GM23338 (cell line): ENCODE results near the gene WDR19. TPM values are rescaled to one million over a fixed set of nuclear protein-coding genes. Genes with fewer than 3 reads are reported as not detected.
"Not testable (repeated sequence)": the region's sequence is repeated elsewhere in the genome, so short reads cannot be mapped to it uniquely, and the experiment has no call there.

Experiments
- ATAC-seq: fragments of 200-7000 bp; cut with Tn5 transposase; 3 replicates; pipeline ENCODE4 v1.9.1; 2020
- DNase-seq: peaks from one replicate; pipeline ENCODE4 v3.0.0-alpha.2; 2015; ENCODE audit warnings: low spot score
- H2AFZ ChIP-seq: fragments of 200-600 bp; sonication (generic); 2 replicates; pipeline ENCODE4 v1.8.0; 2016; ENCODE audit warnings: antibody characterized with exemption, mild to moderate bottlenecking, moderate library complexity
- H3F3A ChIP-seq: fragments of 200-600 bp; sonication (generic); replicated peaks from 2 replicates; pipeline ENCODE4 v1.8.0; 2017; ENCODE audit warnings: antibody characterized with exemption, mixed run types, low read depth
- H3K27ac ChIP-seq: fragments of 200-600 bp; sonication (generic); 2 replicates; pipeline ENCODE4 v1.6.1; 2016; ENCODE audit warnings: low read depth
- H3K27me3 ChIP-seq: fragments of 200-600 bp; sonication (generic); 2 replicates; pipeline ENCODE4 v1.8.0; 2016; ENCODE audit warnings: mild to moderate bottlenecking, mixed run types, moderate library complexity; ENCODE audit not compliant: insufficient read depth
- H3K36me3 ChIP-seq: fragments of 200-600 bp; sonication (generic); 2 replicates; pipeline ENCODE4 v1.8.0; 2016; ENCODE audit warnings: mild to moderate bottlenecking; ENCODE audit not compliant: insufficient read depth
- H3K4me1 ChIP-seq: fragments of 200-600 bp; sonication (generic); 2 replicates; pipeline ENCODE4 v1.8.0; 2016; ENCODE audit warnings: mild to moderate bottlenecking, moderate library complexity; ENCODE audit not compliant: insufficient read depth
- H3K4me2 ChIP-seq: fragments of 200-600 bp; sonication (generic); 2 replicates; pipeline ENCODE4 v1.7.1; 2017; ENCODE audit warnings: mixed run types
- H3K4me3 ChIP-seq: fragments of 200-600 bp; sonication (generic); 2 replicates; pipeline ENCODE4 v1.6.1; 2016; ENCODE audit warnings: mixed run types
- H3K79me2 ChIP-seq: fragments of 200-600 bp; sonication (generic); replicated peaks from 2 replicates; pipeline ENCODE4 v1.8.0; 2017; ENCODE audit warnings: mild to moderate bottlenecking; ENCODE audit not compliant: insufficient read depth
- H3K9me2 ChIP-seq: fragments of 200-600 bp; sonication (generic); 2 replicates; pipeline ENCODE4 v1.8.0; 2017; ENCODE audit not compliant: insufficient read depth
- H4K20me1 ChIP-seq: fragments of 200-600 bp; sonication (generic); replicated peaks from 2 replicates; pipeline ENCODE4 v1.8.0; 2017; ENCODE audit warnings: mild to moderate bottlenecking; ENCODE audit not compliant: insufficient read depth
- H3K27ac Mint-ChIP-seq: 2 replicates; pipeline ENCODE4 v1.8.0; 2020; ENCODE audit warnings: inconsistent platforms, mild to moderate bottlenecking, moderate library complexity, mixed read lengths
- H3K27me3 Mint-ChIP-seq: 3 replicates; pipeline ENCODE4 v1.8.0; 2022; ENCODE audit warnings: low read depth, mild to moderate bottlenecking, moderate library complexity, mixed read lengths, inconsistent platforms; ENCODE audit not compliant: insufficient read depth, poor library complexity
- H3K36me3 Mint-ChIP-seq: 3 replicates; pipeline ENCODE4 v1.8.0; 2021; ENCODE audit warnings: low read depth, mild to moderate bottlenecking, inconsistent platforms, moderate library complexity, mixed read lengths
- H3K4me1 Mint-ChIP-seq: 3 replicates; pipeline ENCODE4 v1.8.0; 2020; ENCODE audit warnings: mild to moderate bottlenecking, inconsistent platforms, mixed read lengths
- H3K4me3 Mint-ChIP-seq: 3 replicates; pipeline ENCODE4 v1.8.0; 2021; ENCODE audit warnings: moderate library complexity, mild to moderate bottlenecking, inconsistent platforms, mixed read lengths
- H3K9me3 Mint-ChIP-seq: 3 replicates; pipeline ENCODE4 v1.8.0; 2020; ENCODE audit warnings: moderate library complexity, mild to moderate bottlenecking, inconsistent platforms, mixed read lengths
- CREB1 ChIP-seq: fragments of 250-450 bp; sonication (Bioruptor Pico); IDR thresholded peaks from 2 replicates; pipeline ENCODE4 v1.5.0; 2020; ENCODE audit warnings: low read depth, mild to moderate bottlenecking, moderate library complexity
- EZH2 ChIP-seq: fragments of 200-600 bp; sonication (generic); IDR thresholded peaks from one replicate; pipeline ENCODE4 v1.8.0; 2017; ENCODE audit warnings: antibody characterized with exemption, mild to moderate bottlenecking, low read depth; ENCODE audit not compliant: unreplicated experiment
- JUNB ChIP-seq: IDR thresholded peaks from one replicate; pipeline ENCODE4 v1.6.1; 2016; ENCODE audit warnings: antibody characterized with exemption; ENCODE audit not compliant: unreplicated experiment
- NANOG ChIP-seq: IDR thresholded peaks from 2 replicates; pipeline ENCODE4 v1.6.1; 2016; ENCODE audit warnings: antibody characterized with exemption, borderline replicate concordance
- POLR2AphosphoS5 ChIP-seq: IDR thresholded peaks from 2 replicates; pipeline ENCODE4 v1.6.1; 2016; ENCODE audit warnings: antibody characterized with exemption, low read depth
- STAT1 ChIP-seq: IDR thresholded peaks from one replicate; pipeline ENCODE4 v1.6.1; 2016; ENCODE audit warnings: antibody characterized with exemption; ENCODE audit not compliant: unreplicated experiment
- ZNF114 ChIP-seq: fragments of 250-450 bp; sonication (Bioruptor Pico); IDR thresholded peaks from 2 replicates; pipeline ENCODE4 v1.5.0; 2020; ENCODE audit warnings: mild to moderate bottlenecking, moderate library complexity
- ZNF331 ChIP-seq: fragments of 250-450 bp; sonication (Bioruptor Pico); IDR thresholded peaks from 2 replicates; pipeline ENCODE4 v1.5.0; 2020; ENCODE audit warnings: low read depth, mild to moderate bottlenecking, moderate library complexity
- polyA plus RNA-seq: library from polyadenylated mRNA; unstranded; fragments of >200 nt; fragmentation: Nextera tagmentation; extraction: Ambion mirVana; gene quantifications from 2 replicates; pipeline ENCODE4 v1.2.1, GENCODE V29; 2016
- total RNA-seq: library from RNA; depleted of rRNA; stranded (reverse); fragments of >200 nt; shearing (Covaris generic); gene quantifications from 2 replicates; pipeline ENCODE4 v1.2.3, GENCODE V29; 2014
- TF ChIP-seq, protein P1 (sequence below), 2 experiments: fragments of 200-600 bp in 1 of 2; sonication (generic) in 1 of 2; conservative IDR thresholded peaks; 2 replicates each; pipeline versions ENCODE4 v1.5.1 to v1.6.1; 2016 to 2017; ENCODE audit warnings: antibody characterized with exemption in 2 of 2, low read depth in 2 of 2, mild to moderate bottlenecking in 2 of 2, moderate library complexity in 1 of 2
- TF ChIP-seq, protein P2 (sequence below): fragments of 250-450 bp; sonication (Bioruptor Pico); IDR thresholded peaks from 2 replicates; pipeline ENCODE4 v1.5.0; 2020; ENCODE audit warnings: mild to moderate bottlenecking, moderate library complexity

WDR19 gene
- total and polyA plus RNA-seq, 2 experiments from 2014 or later = 17.2 to 23.7 TPM

DNA sequence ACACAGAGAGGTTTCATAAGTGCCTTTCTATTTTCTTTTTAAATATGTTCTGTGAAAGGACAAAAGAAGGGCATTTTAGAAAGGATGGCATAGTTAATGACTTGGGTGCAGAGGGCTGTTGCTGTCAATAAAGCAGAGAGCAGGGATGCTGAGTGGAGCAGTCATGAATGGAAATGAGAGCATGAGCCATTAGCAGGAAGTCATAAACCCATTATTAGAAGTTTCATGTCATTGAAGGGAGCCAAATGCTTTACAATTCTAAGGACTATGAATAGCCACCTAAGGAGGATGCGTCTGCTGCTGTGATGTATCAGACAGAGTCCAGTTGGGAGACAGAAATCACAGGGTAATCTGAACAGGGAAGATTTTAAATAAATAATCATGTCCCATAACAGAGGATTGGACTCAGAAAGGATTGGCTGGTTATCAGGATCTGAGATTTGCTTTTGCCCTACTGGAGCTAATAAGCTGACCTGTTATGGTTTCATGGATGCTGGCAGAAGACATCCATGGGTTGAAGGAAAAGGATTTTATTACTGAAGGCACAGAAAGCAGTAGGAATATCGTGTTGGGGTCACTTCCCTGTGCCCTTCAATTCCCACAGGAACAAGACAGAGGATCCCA, 47.5 kb upstream of the WDR19 start (continued):
- TF ChIP-seq, protein P1, sequence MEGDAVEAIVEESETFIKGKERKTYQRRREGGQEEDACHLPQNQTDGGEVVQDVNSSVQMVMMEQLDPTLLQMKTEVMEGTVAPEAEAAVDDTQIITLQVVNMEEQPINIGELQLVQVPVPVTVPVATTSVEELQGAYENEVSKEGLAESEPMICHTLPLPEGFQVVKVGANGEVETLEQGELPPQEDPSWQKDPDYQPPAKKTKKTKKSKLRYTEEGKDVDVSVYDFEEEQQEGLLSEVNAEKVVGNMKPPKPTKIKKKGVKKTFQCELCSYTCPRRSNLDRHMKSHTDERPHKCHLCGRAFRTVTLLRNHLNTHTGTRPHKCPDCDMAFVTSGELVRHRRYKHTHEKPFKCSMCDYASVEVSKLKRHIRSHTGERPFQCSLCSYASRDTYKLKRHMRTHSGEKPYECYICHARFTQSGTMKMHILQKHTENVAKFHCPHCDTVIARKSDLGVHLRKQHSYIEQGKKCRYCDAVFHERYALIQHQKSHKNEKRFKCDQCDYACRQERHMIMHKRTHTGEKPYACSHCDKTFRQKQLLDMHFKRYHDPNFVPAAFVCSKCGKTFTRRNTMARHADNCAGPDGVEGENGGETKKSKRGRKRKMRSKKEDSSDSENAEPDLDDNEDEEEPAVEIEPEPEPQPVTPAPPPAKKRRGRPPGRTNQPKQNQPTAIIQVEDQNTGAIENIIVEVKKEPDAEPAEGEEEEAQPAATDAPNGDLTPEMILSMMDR (conservative IDR thresholded peaks at IDR 0.05; ENCODE audit: low read depth in 2 of 2) = no peak
- TF ChIP-seq EZH2 = no peak
- no peak for TF ChIP-seq JUNB
- TF ChIP-seq ZNF114 = no peak
- no peak for TF ChIP-seq ZNF331 (CRISPR knock-in tag)

DNA sequence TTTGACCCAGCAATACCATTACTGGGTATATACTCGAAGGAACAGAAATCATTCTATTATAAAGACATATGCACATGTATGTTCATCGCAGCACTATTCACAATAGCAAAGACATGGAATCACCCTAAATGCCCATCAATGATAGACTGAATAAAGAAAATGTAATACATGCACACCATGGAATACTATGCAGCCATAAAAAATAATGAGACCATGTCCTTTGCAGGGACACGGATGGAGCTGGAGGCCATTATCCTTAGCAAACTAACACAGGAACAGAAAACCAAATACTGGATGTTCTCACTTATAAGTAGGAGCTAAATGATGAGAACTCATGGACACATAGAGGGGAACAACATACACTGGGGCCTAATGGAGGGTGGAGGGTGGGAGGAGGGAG, 44.1 kb upstream of the WDR19 start:
- DNase-seq, H3K27me3 ChIP-seq, H2AFZ ChIP-seq, H3K4me1 Mint-ChIP-seq, ATAC-seq, H3K79me2 ChIP-seq, H3K27ac ChIP-seq, H3K4me2 ChIP-seq, H3K27ac Mint-ChIP-seq, H3K9me2 ChIP-seq, H3K4me3 Mint-ChIP-seq, H3K27me3 Mint-ChIP-seq, H3K36me3 ChIP-seq, H3K4me3 ChIP-seq, H3F3A ChIP-seq, H3K9me3 Mint-ChIP-seq, H4K20me1 ChIP-seq, H3K36me3 Mint-ChIP-seq, H3K4me1 ChIP-seq: not testable (repeated sequence)

DNA sequence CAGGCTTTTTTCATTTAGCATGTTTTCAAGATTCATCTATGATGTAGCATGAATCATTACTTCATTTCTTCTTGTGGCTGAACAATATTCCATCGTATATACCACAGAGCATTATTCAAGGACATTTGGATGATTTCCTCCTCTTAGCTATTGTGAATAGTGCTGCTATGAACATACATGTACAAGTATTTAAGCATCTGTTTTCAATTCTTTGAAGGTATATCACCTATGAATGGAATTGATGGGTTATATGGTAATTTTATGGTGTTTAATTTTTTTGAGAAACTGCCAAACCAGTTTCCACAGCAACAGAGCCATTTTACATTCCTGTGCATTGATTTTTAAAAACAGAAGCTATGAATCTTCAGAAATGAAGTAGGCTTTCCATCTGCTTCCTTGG, 36.1 kb upstream of the WDR19 start:
- H3K4me3 Mint-ChIP-seq = no peak overlapping the region
- H3F3A ChIP-seq = no peaks in the 10 kb centered on the region
- no peaks in the 10 kb centered on the region for H3K4me1 ChIP-seq
- no peak overlapping the region for H3K4me2 ChIP-seq
- ATAC-seq = no peak
- H3K4me3 ChIP-seq = no peak overlapping the region
- no peaks in the 10 kb centered on the region for H3K4me1 Mint-ChIP-seq
- H3K9me3 Mint-ChIP-seq = no peaks in the 10 kb centered on the region
- H3K36me3 ChIP-seq = no peaks in the 10 kb centered on the region
- no peak overlapping the region for H3K27ac ChIP-seq
- DNase-seq = no peak
- H3K9me2 ChIP-seq = no peaks in the 10 kb centered on the region
- H3K36me3 Mint-ChIP-seq = no peaks in the 10 kb centered on the region
- H2AFZ ChIP-seq = no peak overlapping the region
- H4K20me1 ChIP-seq = no peaks in the 10 kb centered on the region
- no peaks in the 10 kb centered on the region for H3K27me3 ChIP-seq
- H3K27me3 Mint-ChIP-seq = peaks cover 1% of the 10 kb centered on the region
- H3K27ac Mint-ChIP-seq = no peak overlapping the region
- no peaks in the 10 kb centered on the region for H3K79me2 ChIP-seq
- no peak for TF ChIP-seq NANOG
- TF ChIP-seq, protein P2, sequence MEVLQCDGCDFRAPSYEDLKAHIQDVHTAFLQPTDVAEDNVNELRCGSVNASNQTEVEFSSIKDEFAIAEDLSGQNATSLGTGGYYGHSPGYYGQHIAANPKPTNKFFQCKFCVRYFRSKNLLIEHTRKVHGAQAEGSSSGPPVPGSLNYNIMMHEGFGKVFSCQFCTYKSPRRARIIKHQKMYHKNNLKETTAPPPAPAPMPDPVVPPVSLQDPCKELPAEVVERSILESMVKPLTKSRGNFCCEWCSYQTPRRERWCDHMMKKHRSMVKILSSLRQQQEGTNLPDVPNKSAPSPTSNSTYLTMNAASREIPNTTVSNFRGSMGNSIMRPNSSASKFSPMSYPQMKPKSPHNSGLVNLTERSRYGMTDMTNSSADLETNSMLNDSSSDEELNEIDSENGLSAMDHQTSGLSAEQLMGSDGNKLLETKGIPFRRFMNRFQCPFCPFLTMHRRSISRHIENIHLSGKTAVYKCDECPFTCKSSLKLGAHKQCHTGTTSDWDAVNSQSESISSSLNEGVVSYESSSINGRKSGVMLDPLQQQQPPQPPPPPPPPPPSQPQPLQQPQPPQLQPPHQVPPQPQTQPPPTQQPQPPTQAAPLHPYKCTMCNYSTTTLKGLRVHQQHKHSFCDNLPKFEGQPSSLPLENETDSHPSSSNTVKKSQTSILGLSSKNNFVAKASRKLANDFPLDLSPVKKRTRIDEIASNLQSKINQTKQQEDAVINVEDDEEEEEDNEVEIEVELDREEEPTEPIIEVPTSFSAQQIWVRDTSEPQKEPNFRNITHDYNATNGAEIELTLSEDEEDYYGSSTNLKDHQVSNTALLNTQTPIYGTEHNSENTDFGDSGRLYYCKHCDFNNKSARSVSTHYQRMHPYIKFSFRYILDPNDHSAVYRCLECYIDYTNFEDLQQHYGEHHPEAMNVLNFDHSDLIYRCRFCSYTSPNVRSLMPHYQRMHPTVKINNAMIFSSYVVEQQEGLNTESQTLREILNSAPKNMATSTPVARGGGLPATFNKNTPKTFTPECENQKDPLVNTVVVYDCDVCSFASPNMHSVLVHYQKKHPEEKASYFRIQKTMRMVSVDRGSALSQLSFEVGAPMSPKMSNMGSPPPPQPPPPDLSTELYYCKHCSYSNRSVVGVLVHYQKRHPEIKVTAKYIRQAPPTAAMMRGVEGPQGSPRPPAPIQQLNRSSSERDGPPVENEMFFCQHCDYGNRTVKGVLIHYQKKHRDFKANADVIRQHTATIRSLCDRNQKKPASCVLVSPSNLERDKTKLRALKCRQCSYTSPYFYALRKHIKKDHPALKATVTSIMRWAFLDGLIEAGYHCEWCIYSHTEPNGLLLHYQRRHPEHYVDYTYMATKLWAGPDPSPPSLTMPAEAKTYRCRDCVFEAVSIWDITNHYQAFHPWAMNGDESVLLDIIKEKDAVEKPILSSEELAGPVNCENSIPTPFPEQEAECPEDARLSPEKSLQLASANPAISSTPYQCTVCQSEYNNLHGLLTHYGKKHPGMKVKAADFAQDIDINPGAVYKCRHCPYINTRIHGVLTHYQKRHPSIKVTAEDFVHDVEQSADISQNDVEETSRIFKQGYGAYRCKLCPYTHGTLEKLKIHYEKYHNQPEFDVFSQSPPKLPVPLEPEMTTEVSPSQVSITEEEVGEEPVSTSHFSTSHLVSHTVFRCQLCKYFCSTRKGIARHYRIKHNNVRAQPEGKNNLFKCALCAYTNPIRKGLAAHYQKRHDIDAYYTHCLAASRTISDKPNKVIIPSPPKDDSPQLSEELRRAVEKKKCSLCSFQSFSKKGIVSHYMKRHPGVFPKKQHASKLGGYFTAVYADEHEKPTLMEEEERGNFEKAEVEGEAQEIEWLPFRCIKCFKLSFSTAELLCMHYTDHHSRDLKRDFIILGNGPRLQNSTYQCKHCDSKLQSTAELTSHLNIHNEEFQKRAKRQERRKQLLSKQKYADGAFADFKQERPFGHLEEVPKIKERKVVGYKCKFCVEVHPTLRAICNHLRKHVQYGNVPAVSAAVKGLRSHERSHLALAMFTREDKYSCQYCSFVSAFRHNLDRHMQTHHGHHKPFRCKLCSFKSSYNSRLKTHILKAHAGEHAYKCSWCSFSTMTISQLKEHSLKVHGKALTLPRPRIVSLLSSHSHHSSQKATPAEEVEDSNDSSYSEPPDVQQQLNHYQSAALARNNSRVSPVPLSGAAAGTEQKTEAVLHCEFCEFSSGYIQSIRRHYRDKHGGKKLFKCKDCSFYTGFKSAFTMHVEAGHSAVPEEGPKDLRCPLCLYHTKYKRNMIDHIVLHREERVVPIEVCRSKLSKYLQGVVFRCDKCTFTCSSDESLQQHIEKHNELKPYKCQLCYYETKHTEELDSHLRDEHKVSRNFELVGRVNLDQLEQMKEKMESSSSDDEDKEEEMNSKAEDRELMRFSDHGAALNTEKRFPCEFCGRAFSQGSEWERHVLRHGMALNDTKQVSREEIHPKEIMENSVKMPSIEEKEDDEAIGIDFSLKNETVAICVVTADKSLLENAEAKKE = no peak
- no peak for TF ChIP-seq CREB1 (CRISPR knock-in tag)
- TF ChIP-seq STAT1 = no peak
- TF ChIP-seq, protein P1 (conservative IDR thresholded peaks at IDR 0.05; ENCODE audit: low read depth in 2 of 2) = no peak
- TF ChIP-seq POLR2AphosphoS5 = no peak
- no peak for TF ChIP-seq JUNB
- no peak for TF ChIP-seq EZH2
- no peak for TF ChIP-seq ZNF331 (CRISPR knock-in tag)
